DND-41 (cell line): ENCODE measurements around the gene CCHCR1.

Experiments used
- ATAC-seq: fragments of 200-7000 bp; cut with Tn5 transposase; 3 replicates; pipeline ENCODE4 v1.9.1; 2021; ENCODE audit warnings: low read depth; ENCODE audit not compliant: insufficient read depth
- DNase-seq: peaks from one replicate; pipeline ENCODE4 v3.0.0-alpha.2; 2020
- H2AFZ ChIP-seq: 2 replicates; pipeline ENCODE4 v1.6.0; 2012; ENCODE audit warnings: low read depth, low read length
- H3K27ac ChIP-seq: 2 replicates; pipeline ENCODE4 v1.5.1; 2012; ENCODE audit warnings: low read length, inconsistent platforms
- H3K27me3 ChIP-seq: fragments of 200-600 bp; sonication (generic); 2 replicates; pipeline ENCODE4 v1.6.0; 2012; ENCODE audit warnings: low read length, mild to moderate bottlenecking, inconsistent platforms; ENCODE audit not compliant: insufficient read depth, poor library complexity
- H3K36me3 ChIP-seq: 2 replicates; pipeline ENCODE4 v1.5.1; 2012; ENCODE audit warnings: low read length, inconsistent platforms; ENCODE audit not compliant: insufficient read depth
- H3K4me1 ChIP-seq: 2 replicates; pipeline ENCODE4 v1.5.1; 2012; ENCODE audit warnings: mild to moderate bottlenecking, low read length; ENCODE audit not compliant: insufficient read depth
- H3K4me2 ChIP-seq: 2 replicates; pipeline ENCODE4 v1.6.0; 2012; ENCODE audit warnings: mild to moderate bottlenecking, moderate library complexity, low read length, inconsistent platforms; ENCODE audit not compliant: insufficient read depth
- H3K4me3 ChIP-seq, 2 experiments: fragments of 200-600 bp in 1 of 2; shearing (Covaris generic) in 1 of 2; 2 replicates each; pipeline ENCODE4 v1.5.1; 2012 to 2016; ENCODE audit warnings: inconsistent platforms in 2 of 2, low read length in 2 of 2, mild to moderate bottlenecking in 2 of 2, low read depth in 1 of 2, moderate library complexity in 1 of 2
- H3K79me2 ChIP-seq: 2 replicates; pipeline ENCODE4 v1.6.0; 2012; ENCODE audit warnings: low read length, inconsistent platforms; ENCODE audit not compliant: insufficient read depth
- H3K9ac ChIP-seq: 2 replicates; pipeline ENCODE4 v1.6.0; 2012; ENCODE audit warnings: low read depth, mild to moderate bottlenecking, inconsistent platforms, low read length, moderate library complexity
- H3K9me3 ChIP-seq: 2 replicates; pipeline ENCODE4 v1.5.1; 2012; ENCODE audit warnings: low read length, moderate library complexity, mild to moderate bottlenecking, inconsistent platforms; ENCODE audit not compliant: insufficient read depth, severe bottlenecking
- H4K20me1 ChIP-seq: 2 replicates; pipeline ENCODE4 v1.6.0; 2012; ENCODE audit warnings: low read length; ENCODE audit not compliant: insufficient read depth
- EZH2 ChIP-seq: IDR thresholded peaks from 3 replicates; pipeline ENCODE4 v1.6.1; 2012; ENCODE audit warnings: borderline replicate concordance, low read depth, mild to moderate bottlenecking, moderate library complexity, low read length, inconsistent platforms; ENCODE audit not compliant: severe bottlenecking
- TF ChIP-seq, protein P1 (sequence below): IDR thresholded peaks from 2 replicates; pipeline ENCODE4 v1.5.1; 2012; ENCODE audit warnings: borderline replicate concordance, low read length, moderate library complexity, mild to moderate bottlenecking; ENCODE audit not compliant: poor library complexity, severe bottlenecking; ENCODE audit errors: extremely low read depth

CCHCR1 gene

DNA sequence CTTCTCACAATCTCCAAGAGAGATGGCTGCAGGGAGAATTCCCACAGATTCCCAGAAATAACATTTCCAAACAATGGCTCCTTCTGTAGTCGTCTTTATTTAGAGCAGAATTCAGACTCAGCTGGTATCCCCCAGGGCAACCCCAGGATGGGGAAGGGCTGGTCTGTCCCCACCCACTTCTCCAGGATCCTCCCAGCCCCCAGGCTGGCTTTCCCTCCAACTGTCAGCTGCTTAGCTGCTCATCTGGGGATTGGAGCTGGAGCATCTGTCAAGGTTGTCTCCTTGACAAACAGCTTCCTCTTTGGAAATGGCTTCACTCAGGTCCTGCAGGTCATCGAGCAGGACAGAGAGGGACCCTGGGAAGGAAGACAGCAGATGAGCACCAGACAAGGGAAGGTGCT lies 15.2 kb downstream of the CCHCR1 start:
- Histone ChIP-seq H3K9me3 (no peaks in the 10 kb centered on the region), H3K36me3 (peaks cover 33% of the 10 kb centered on the region), H3K79me2 (no peaks in the 10 kb centered on the region), H3K4me2 (no peak overlapping the region), H4K20me1 (no peaks in the 10 kb centered on the region), H3K4me3 (no peak overlapping the region), H3K27me3 (no peaks in the 10 kb centered on the region), H3K27ac (no peak overlapping the region), H3K9ac (no peak overlapping the region), H2AFZ (no peak overlapping the region), H3K4me1 (peaks cover 6% of the 10 kb centered on the region)
- TF ChIP-seq, protein P1, sequence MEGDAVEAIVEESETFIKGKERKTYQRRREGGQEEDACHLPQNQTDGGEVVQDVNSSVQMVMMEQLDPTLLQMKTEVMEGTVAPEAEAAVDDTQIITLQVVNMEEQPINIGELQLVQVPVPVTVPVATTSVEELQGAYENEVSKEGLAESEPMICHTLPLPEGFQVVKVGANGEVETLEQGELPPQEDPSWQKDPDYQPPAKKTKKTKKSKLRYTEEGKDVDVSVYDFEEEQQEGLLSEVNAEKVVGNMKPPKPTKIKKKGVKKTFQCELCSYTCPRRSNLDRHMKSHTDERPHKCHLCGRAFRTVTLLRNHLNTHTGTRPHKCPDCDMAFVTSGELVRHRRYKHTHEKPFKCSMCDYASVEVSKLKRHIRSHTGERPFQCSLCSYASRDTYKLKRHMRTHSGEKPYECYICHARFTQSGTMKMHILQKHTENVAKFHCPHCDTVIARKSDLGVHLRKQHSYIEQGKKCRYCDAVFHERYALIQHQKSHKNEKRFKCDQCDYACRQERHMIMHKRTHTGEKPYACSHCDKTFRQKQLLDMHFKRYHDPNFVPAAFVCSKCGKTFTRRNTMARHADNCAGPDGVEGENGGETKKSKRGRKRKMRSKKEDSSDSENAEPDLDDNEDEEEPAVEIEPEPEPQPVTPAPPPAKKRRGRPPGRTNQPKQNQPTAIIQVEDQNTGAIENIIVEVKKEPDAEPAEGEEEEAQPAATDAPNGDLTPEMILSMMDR = no peak
- TF ChIP-seq EZH2 = no peak
- DNase-seq (no peak), ATAC-seq (no peak)

DNA sequence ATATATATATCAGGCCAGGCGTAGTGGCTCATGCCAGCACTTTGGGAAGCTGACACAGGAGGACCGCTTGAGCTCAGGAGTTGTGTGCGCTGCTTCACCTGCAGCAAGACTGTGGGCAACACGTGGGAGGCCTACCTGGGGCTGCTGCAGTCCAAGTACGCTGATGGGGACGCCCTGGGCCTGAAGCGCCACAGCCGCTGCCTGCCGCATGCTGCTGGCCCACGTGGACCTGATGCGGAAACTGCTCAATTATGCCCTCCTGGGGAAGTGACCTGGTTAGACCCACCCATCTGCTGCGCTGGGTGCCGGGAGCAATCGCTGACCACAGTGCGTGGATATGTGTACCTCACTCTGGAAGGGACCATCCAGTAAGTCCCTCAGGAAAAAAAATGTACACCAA lies 17.0 kb downstream of the CCHCR1 start:
- no peak for TF ChIP-seq EZH2
- TF ChIP-seq, protein P1 = no peak
- ATAC-seq = no peak

DNA sequence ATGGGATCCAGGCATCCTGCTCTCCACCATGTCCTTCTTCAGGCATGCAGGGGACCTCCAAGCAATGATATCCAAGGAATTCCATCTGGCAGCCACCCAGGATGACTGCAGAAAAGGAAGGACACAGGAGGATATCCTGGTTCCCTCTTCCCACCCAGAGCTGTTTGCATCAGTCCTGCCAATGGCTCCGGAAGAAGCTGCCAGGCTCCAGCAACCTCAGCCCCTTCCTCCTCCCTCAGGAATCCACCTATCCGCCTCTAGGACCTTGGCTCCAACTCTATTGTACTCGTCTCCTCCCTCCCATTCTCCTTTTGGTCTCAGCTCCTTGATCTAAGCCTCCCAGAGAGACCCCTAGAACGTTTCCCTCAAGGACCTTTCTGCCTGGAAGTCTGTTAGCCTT lies 18.0 kb downstream of the CCHCR1 start:
- Histone ChIP-seq H3K4me3 (no peak overlapping the region), H3K9ac (no peak overlapping the region), H3K36me3 (peaks cover 20% of the 10 kb centered on the region), H3K27ac (no peak overlapping the region), H3K4me1 (peaks cover 6% of the 10 kb centered on the region), H4K20me1 (no peaks in the 10 kb centered on the region), H3K4me2 (no peak overlapping the region), H2AFZ (no peak overlapping the region), H3K79me2 (no peaks in the 10 kb centered on the region), H3K27me3 (no peaks in the 10 kb centered on the region), H3K9me3 (no peaks in the 10 kb centered on the region)
- no peak for ATAC-seq
- TF ChIP-seq, protein P1 = no peak
- TF ChIP-seq EZH2 = no peak
- no peak for DNase-seq

More for the DNA sequence above, 17.0 kb downstream of the CCHCR1 start:
- Histone ChIP-seq H3K79me2 (no peaks in the 10 kb centered on the region), H3K9me3 (no peaks in the 10 kb centered on the region), H2AFZ (no peak overlapping the region), H3K36me3 (peaks cover 30% of the 10 kb centered on the region), H3K27ac (no peak overlapping the region), H3K27me3 (no peaks in the 10 kb centered on the region), H3K4me1 (peaks cover 6% of the 10 kb centered on the region), H3K9ac (no peak overlapping the region), H4K20me1 (no peaks in the 10 kb centered on the region), H3K4me2 (no peak overlapping the region), H3K4me3 (no peak overlapping the region)
- DNase-seq = no peak

DNA sequence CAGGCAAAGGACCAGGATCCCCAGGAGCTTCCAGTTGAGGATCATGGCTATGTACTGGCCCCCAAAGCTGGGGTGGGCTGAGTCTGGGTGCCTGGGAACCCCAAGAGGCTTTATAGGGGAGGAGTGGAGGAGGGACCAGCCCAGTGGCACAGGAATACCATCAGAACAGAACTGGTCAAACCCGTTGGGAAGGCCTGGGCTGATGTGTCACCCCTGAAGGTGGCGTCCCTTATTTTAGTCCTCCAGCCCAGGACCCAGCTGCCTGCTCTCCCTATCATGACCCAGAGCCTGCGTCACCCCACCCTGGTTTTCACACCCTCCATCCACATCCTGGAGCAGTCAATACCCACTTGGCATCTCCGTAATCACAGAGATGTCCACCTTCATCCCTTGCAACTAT lies 18.6 kb downstream of the CCHCR1 start, which contains the start of gene PSORS1C2:
Gene PSORS1C2, minus strand, starts transcription at position 85 of the 400 bp plus-strand sequence. Its CDS starts 40 bp downstream, at position 45.
- Histone ChIP-seq H3K4me1 (peaks cover 6% of the 10 kb centered on the region), H2AFZ (peak within 1 kb of the TSS; percentile 62), H3K4me3 (no peak within 1 kb of the TSS), H4K20me1 (no peaks in the 10 kb centered on the region), H3K4me2 (peak within 1 kb of the TSS; percentile 54), H3K36me3 (peaks cover 13% of the 10 kb centered on the region), H3K27ac (no peak within 1 kb of the TSS), H3K9ac (peak within 1 kb of the TSS; percentile 21; the same call in 1 of the 2 replicates), H3K9me3 (no peaks in the 10 kb centered on the region), H3K27me3 (no peaks in the 10 kb centered on the region), H3K79me2 (no peaks in the 10 kb centered on the region)
- ATAC-seq = no peak
- no peak for DNase-seq
- TF ChIP-seq, protein P1 = no peak
- TF ChIP-seq EZH2 = no peak
